Activated CD8-positive, alpha-beta memory T cell treated with anti-CD3 and anti-CD28 coated beads, Interleukin-2, amount 50 U/mL, for 48 hours (primary cell): Measurements from ENCODE around the gene PRPS2.

Experiments
- DNase-seq: peaks from one replicate; pipeline ENCODE4 v3.0.0-alpha.2; 2020

Gene PRPS2

DNA sequence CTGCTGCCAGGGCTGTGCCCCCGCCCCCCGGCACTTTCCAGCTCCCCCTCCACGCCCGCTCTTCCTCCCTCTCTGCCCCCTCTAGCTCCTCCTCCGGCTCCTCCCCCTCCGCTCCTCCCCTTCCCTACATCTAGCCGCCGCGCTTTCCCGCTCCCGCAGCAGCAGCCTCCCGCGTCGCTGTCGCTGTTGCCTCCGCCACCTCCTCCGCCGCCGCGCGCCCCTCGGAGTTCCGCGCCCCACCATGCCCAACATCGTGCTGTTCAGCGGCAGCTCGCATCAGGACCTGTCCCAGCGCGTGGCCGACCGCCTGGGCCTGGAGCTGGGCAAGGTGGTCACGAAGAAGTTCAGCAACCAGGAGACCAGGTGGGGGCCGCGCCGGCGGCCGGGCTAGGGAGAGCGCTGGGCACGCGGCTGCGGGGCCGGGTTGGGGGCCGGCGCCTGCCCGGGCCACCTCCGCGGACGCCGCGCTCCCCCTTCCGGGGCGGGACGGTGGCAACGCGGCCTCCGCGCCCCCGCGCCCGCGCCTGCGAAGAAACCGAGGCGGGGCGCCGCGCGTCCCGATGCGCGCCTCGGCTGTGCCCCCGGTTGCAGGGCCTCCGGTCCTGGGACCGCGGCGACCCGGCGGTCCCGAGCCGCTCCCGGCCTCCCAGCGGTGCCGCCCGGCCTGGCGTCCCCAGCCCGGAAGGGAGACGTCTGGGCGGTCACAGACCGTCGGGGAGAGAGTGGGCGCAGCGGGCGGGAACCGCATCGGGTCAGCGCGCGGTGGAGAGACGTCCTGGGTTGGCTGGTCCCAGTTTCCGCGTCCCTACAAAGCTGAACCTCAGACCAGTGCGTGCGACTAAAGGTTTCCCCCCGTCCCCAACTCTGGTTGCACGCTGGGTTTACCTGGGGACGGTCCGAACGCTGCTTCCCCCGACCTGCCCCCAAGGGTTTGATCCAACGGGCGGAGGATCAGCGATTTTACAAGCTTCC lies at the start of gene PRPS2:
PRPS2 (plus strand) TSS at position 156 of the 972 bp plus-strand sequence; CDS start at position 242, 86 bp downstream.
- peak; percentile 76 for DNase-seq

- no peak for DNase-seq
Observed at GRCh38 chrX:12741416-12741815, 49.8 kb upstream of the PRPS2 start.

DNA sequence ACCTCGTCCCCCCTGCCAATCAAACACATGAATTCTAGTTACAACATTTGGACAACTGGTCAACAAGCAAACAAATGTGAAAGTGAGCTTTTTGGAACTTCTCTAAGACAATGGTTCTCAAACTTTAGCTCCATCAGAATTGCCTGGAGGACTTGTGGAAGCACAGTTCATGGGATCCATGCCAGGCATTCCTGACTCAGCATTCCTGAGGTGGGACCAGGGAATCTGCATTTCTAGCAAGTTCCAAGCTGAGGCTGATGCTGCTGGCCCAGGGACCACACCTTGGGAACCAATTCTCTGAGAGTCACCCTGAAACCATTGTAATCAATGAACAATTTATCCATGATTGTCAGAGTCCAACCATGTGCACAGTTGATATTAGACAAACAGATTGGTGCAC lies 43.8 kb upstream of the PRPS2 start:
- no peak for DNase-seq

DNA sequence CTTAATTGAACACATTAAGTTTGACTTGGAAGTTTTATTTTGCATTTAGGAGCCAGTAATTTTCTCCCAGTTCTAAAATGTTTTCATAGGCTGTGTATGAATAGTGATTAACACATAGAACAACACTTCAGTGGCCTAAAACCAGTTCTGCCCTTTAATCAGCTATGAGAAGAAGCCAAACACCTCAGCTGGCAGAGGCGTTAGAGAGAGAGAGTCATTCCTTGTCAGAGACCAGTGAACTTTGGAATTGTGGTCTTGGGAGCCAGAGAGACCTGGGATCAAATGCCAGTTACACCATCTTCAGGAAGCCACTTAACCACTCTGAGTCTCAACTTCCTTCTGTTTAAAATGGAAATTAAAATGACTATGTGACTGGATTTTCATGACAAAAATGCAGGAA lies 39.3 kb upstream of the PRPS2 start:
- no peak for DNase-seq

GRCh38 chrX:12753366-12753765 lies 37.8 kb upstream of the PRPS2 start:
- DNase-seq, result no peak

GRCh38 chrX:12758291-12758690 lies 32.9 kb upstream of the PRPS2 start:
- DNase-seq, result no peak

GRCh38 chrX:12767856-12768255 lies 23.4 kb upstream of the PRPS2 start:
- no peak for DNase-seq

DNA sequence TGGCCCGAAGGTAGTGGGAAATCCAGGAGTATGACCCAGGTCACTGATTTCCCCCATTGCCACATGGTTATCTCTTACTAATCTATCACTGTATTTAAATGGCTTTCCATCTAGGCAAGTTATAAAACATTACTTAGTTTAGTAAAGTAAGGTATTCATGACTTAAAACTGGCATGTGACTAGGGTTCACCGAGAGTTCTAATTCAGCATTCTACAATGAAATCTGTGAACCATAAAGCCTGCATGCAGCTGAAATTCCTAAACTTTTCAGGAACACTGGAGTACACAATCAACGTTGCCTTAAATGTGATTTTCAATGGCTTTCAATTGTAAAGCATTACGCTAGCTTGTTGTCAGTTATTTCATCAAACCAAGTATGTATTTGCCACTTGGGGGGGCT lies 22.7 kb upstream of the PRPS2 start:
- DNase-seq, result no peak

DNA sequence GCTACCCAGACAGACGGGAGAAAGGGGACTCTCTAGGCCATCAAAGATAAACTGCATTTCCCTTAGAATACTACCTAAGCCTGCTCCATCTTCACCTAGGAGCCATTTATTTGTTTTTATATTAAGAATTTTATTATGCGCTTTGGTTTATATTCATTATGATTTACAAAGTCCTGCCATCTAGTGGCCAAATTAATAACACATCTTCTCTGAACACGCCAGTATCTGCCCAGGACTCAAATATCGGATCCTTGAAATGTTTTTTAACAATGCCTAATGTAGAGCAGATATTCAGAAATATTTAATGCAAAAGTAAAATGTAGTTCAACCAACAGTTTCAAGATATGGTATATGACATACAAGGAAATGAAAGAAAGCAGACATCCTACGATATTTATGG lies 20.8 kb upstream of the PRPS2 start:
- DNase-seq, result no peak

DNA sequence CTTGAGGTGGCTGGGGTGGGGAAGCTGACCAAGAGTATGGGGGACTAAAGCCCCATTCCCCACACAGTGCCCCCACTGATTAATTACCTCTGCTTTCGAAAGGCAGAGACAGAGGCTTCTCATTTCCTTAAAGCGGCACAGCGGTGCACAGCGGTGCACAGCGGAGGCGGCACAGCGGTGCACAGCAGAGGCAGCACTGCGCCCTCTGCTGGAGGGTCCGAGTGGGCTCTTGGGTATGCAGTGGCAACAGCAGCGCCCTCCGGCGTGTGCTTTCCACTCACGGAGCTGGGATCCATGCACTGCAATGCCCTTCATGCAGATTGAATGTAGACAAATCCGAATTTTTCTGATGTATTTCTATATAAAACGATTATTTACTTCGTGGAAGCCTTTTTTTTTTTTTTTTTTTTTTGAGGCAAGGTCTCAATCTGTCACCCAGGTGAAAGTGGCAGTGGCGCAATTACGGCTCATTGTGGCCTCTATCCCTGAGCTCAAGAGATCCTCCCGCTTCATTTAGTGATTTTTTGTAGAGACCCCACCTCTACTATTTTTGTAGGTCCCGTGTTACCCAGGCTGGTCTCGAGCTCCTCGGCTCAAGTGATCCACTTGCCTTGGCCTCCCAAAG lies 19.7 kb upstream of the PRPS2 start:
- peak; percentile 81 for DNase-seq

DNA sequence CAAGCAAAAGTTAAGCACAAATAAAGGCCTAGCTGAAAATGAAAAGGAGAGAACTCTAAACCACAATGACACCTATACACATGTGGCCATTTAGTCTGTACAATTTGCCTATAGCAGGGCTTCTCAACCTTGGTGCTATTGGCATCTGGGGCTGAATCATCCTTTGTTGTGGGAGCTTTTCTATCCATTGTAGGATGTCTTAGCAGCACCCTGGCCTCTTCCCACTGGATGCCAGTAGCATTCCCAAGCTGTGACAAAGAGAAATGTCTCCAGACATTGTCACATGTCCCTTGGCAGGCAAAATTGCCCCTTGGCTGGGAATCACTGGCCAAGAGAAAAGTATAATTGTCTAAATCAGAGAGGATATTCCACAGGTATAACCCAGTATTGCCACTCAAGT lies 13.5 kb upstream of the PRPS2 start:
- no peak for DNase-seq

GRCh38 chrX:12779534-12779933 lies 11.7 kb upstream of the PRPS2 start:
- DNase-seq, result no peak

DNA sequence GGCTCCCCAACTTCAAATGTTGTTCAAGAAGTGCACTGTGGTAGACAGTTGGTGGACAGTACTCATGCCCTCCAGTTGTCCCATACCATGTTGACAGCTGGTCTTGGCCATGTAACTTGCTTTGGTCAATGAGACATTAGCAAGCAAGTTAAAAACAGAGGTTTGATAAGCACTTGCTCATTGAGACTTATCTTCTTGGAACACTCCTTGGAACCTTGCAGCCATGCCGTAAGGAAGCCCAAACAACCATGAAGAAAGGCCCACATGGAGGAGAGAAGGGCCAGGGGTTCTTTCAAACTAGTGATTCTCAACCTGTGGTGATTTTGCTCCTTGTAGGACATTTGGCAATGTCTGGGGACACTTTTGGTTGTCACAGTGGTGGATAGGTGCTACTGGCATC lies 2.6 kb upstream of the PRPS2 start:
- DNase-seq, result no peak

- no peak for DNase-seq
Observed at GRCh38 chrX:12789976-12790375, 1.2 kb upstream of the PRPS2 start.

DNA sequence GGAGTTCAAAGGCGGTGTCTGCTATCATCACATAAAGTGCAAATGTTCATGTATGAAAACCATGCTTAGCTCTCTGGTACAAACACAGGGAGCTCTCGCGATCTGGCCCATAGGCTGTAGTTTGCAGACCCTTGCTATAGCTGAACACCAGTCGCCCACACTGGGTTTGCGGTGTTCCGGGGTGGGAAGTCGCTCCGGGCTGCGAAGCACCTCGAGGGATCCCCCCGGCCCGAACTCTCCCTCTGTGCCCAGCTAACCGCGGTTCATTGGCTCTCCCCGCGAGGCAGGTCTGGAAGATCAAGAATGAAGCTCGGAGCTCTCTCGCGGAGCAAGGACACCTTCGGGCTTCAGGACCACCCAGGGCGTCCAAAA lies 341 bp upstream of the PRPS2 start:
- no peak for DNase-seq

DNA sequence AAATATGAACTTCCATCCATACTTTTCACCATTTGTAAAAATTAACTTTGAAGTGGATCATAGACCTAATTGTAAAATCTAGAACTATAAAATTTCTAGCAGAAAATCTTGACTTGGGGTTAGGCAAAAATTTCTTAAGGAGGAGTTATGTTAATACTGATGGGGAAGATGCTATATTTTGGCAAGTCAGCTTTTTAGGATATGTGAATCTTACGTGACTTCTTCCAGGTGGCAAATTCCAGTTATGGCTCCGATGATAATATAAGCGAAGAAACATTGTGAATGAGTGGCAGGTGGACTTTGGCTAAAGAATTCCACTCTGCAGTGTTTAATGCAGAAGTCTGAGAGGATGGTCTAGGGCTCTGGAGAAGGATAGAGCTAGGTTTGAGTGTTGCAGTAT lies 1.5 kb downstream of the PRPS2 start:
- DNase-seq, result no peak

GRCh38 chrX:12794654-12795053 lies 3.4 kb downstream of the PRPS2 start:
- DNase-seq, result no peak

DNA sequence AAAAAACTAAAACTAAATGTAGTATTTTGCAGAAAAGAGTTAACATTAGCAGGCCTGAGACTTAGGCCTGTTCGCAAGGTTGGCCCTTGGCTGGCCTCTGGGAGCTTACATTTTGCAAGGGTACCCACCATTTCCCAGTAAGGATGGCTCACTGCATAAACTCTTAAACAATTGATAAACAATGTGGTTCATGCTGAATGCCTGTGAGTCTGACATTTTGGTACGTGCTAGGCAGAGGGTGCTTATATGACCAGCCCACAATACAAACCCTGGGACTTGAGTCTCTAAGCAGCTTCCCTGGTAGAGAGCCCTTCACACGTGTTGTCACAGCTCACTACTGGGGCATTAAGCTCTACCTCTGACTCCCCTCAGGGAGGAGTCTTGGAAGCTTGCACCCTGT lies 7.4 kb downstream of the PRPS2 start:
- DNase-seq, result no peak

DNA sequence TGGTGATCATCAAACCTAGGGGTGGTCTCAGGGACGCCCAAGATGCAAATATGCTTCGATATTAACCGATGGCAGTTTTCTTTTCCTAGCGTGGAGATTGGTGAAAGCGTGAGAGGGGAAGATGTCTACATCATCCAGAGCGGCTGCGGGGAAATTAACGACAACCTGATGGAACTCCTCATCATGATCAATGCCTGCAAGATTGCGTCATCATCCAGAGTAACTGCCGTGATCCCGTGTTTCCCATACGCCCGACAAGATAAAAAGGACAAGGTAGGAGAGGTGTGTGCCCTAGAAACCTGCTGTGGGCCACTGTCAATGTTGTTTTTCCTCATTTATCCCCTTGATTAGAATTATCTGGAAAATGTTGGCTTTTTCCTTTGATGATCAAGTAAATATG lies 7.9 kb downstream of the PRPS2 start:
- no peak for DNase-seq

GRCh38 chrX:12802741-12803140 lies 11.5 kb downstream of the PRPS2 start:
- no peak for DNase-seq

DNA sequence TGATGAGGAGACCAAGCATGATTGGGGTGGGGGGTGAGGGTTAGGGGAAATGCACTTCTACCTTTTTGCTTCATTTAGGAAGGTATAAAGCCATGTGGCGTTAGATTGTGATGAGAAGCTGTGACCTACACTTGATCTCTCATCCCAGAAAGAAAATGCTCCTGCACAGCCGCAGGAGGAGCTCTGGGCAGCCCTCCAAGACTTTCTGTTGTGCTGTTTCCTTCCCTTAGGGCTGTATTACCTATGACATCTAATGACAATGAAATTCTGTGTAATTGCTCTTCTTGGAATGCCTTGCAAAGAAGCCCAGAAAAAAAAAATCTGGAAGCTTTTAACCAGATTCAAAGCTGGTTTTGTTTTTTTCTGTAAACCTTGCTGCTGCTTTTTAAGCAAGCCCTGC lies 13.4 kb downstream of the PRPS2 start:
- no peak for DNase-seq

- no peak for DNase-seq
Observed at GRCh38 chrX:12805333-12805732, 14.1 kb downstream of the PRPS2 start.

- DNase-seq, result no peak
Observed at GRCh38 chrX:12811658-12812057, 20.4 kb downstream of the PRPS2 start.

DNA sequence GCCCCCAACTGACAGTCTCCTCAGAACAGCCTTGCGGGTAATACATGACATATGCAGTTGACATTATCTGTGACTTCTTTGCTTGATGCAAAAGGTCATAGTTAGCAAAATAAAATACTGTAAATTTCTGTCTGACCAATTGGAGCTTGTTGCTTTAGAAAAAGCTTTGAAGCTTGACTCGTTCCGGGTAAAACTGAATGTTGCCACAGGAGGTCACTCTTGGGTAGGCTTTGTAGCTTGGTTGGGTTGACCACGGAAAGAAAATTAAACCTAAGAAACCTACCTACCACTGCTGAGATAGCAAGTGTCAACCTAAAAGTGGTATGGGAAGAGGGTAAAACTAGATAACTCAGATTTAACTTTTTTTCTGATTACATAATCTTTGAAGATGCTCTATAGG lies 23.2 kb downstream of the PRPS2 start:
- DNase-seq, result no peak

DNA sequence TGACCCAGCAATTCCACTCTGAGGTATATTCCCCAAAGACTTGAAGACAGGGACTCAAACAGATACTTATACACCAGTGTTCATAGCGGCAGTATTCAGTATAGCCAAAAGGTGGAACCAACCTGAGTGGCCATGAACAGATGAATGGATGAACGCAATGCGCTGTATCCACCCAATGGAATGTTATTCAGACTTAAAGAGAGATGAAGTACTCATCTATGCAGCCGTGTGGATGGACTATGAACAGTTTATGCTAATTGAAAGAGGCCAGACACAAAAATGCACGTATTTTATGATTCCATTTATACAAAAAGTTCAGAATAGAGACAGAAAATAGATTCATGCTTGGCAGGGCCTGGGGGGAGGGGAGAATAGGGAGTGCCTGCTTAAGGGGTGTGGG lies 26.3 kb downstream of the PRPS2 start:
- DNase-seq, result no peak
